Amniotic stem cell (primary cell): Measurements from ENCODE around the gene IL9R.
"Not testable (repeated sequence)": the region's sequence is repeated elsewhere in the genome, so short reads cannot be mapped to it uniquely, and the experiment has no call there.

Experiments used
- DNase-seq: peaks from one replicate; lab custom pipeline; 2025; lab: John Stamatoyannopoulos, UW

The IL9R gene

DNA sequence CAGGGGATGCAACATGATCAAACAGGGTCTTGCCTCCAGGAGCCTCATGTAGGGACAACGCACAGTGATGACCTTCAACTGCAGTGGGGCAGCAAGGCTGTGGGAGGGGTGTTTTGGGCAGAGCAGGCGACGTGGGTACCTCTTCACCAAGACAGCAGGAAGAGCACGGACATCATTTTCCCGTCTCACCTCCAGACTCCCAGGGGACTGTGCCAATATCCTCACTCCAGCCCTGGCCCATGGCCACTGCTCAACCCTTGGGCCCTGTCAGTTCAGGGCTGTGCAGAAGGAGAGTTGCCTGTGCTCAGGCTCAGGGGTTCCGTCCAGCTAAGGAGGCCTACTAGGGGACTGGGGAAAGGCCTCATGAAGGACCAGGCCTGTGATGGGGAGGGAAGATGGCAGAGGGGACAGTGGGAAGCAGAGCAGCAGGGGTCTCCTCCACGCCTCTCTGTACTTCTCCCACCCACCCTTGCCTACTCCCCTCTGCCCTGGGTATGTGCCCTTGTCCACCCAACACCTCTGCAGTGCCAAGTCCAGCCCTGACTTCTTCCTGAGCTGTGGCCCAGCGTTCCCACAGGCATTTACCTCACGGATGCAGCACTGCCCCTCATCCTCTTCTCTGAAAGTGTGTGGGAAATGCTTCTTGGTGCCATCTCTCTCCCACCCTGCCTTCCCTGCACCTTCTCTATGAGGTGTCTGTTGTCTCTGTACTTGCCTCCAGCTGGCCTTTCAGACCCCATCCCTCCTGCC lies 1.4 kb downstream of the IL9R start:
- no peak for DNase-seq

GRCh38 chrX:155999751-156000150 lies 2.3 kb downstream of the IL9R start:
- DNase-seq, result not testable (repeated sequence)

DNA sequence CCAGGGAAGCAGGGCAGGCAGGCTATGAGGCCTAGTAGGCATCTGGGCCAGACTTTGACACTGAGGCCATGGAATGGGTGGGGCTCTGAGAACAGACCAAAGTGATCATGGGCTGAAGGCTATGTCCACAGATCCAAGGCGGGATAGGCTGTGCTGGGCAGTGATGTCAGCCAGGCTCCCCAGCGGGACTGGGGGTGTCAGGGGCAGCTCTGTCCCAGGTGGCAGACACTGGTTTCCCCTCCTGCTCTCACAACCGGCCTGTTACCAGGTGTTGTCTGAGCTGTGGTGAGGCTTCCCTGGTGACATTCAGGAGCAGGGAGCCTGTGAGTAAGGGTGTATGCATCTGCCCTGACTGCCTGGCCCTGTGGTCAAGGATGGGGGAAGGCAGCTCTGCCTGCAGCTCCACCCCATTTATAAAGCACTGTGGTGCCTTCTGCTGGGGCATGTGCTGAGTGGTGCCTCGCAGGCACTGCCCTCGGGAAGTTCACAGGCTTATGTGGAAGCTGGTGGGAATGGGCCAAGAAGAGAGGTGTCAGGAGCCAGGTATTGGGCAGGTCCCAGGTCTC lies 2.9 kb downstream of the IL9R start:
- DNase-seq, result no peak

- no peak for DNase-seq
These were observed 3.6 kb downstream of the IL9R start for GRCh38 chrX:156001001-156001666.

DNA sequence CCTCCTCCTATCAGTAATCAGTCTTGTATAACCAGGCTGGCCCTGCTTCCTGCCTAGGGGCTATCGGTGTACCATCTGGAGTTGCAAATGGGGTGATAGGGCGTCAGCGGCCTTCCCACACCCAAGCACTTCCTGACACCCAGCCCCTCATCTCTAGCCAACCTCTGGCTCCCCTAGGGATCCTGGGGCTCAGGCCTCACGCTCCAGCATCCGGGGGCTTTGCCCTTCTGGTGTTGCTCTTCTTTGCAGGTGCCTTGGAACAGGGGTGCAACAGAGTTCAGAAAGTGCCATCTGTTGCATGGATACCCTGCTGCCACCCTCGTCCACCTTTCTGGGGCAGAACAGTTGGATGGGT lies 4.1 kb downstream of the IL9R start:
- no peak for DNase-seq

GRCh38 chrX:156002507-156002906 lies 5.0 kb downstream of the IL9R start:
- no peak for DNase-seq

- DNase-seq, result no peak
These were observed 6.1 kb downstream of the IL9R start for GRCh38 chrX:156003486-156004185.

DNA sequence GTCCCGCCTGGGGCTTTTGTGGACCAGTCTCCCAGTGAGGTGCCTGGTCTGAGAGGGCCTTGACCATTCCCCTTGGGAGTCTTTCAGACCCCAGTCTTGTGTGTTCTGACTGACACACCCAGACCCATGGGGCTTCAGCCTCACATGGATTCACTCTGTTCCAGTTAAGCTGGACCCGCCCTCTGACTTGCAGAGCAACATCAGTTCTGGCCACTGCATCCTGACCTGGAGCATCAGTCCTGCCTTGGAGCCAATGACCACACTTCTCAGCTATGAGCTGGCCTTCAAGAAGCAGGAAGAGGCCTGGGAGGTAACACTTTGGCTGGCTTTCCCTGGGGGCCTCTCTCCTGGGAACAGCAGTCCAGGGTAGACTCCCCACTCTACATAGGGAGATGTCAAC lies 6.8 kb downstream of the IL9R start:
- DNase-seq, result no peak

DNA sequence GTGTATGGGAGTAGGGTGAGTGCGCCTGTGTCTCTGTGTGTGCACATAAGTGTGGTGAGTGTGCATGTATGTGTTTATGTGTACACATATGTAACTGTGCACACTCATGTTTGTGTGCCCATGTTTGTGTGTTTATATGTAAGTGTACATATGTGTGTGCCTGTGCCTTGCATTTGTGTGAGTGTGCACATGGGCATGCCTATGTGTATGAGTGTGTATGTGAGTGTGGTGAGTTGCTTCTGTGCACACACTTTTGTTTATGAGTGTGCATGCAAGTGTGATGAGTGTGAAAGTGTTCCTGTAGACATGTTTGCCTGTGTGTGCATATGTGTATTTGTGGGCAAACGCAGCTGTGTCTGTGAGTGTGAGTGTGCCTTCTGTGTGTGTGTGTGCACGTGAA lies 7.2 kb downstream of the IL9R start:
- DNase-seq, result no peak

- no peak for DNase-seq
These were observed 7.6 kb downstream of the IL9R start for GRCh38 chrX:156005144-156005543.

DNA sequence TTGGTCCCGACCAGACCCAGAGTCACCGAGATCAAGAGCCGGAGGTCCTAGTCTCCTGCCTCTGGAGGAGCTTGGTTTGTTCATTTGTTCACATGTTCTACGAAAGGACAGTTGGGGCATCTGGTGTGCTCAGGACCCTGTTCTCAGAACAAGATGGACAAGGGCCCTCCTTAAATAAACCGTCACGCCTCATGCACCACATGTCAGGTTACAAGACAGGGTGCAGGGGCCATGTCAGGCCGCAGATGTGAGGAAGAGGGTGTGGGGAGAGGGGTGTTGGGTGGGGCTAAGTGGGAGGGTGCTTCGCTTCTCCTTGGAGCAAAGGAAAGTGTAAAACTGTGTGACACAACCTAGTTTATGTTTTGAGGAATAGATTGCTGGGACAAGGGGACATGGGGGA lies 9.0 kb downstream of the IL9R start:
- not testable (repeated sequence) for DNase-seq

GRCh38 chrX:156008379-156008778 lies 10.9 kb downstream of the IL9R start:
- not testable (repeated sequence) for DNase-seq

DNA sequence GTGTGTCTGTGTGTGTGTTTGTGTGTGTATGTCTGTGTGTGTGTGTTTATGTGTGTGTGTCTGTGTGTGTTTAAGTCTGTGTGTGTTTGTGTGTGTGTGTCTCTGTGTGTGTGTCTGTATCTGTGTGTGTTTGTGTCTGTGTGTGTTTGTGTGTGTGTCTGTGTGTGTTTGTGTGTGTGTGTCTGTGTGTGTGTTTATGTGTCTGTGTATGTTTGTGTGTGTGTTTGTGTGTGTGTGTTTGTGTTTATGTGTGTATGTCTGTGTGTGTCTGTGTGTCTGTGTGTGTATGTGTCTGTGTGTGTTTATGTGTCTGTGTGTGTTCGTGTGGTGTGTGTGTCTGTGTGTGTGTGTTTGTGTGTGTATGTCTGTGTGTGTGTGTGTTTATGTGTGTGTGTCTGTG lies 11.4 kb downstream of the IL9R start:
- no peak for DNase-seq

- not testable (repeated sequence) for DNase-seq
These were observed 12.2 kb downstream of the IL9R start for GRCh38 chrX:156009691-156010090.

DNA sequence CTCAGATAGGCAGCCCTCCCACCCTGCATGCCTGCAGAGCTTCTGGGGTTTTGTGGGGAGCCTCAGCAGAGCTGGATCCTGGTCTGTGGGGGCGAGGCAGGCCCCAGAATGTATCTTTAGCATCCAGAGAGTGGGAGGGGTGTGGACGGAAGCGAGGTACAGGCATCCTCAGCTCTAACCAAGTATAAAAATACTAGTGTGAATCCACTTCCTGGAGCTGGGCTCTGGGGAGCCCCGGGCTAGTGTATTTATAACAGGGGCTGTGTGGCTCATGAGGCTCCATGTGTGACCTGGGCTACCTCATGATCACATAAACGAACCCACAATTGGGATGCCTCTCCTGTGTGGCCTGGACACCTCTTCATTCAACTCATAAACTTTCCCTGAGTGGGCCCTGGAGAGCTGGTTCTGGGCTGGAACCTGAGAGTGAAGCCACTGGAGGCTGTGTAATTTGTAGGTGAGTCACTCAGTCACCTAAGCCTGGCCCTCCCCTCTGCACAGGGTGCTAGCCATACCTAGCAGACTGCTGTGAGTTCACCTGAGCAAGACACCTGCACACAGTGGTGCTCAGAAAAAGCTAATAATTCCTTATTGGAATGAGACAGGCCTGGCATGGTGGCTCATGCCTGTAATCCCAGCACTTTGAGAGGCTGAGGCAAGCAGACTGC lies 15.9 kb downstream of the IL9R start:
- DNase-seq, result not testable (repeated sequence)

DNA sequence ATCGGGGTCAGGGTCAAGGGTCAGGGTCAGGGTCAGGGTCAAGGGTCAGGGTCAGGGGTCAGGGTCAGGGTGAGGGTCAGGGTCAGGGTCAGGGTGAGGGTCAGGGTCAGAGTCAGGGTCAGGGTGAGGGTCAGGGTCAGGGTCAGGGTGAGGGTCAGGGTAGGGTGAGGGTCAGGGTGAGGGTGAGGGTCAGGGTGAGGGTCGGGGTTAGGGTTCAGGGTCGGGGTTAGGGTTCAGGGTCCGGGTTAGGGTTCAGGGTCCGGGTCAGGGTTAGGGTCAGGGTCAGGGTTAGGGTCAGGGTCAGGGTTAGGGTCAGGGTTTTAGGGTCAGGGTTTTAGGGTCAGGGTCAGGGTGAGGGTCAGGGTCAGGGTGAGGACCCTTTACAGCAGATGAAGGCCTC lies 22.4 kb downstream of the IL9R start:
- DNase-seq, result not testable (repeated sequence)

GRCh38 chrX:156023002-156023401 lies 25.5 kb downstream of the IL9R start:
- DNase-seq, result not testable (repeated sequence)

- DNase-seq, result not testable (repeated sequence)
These were observed 27.5 kb downstream of the IL9R start for GRCh38 chrX:156024949-156025492.

DNA sequence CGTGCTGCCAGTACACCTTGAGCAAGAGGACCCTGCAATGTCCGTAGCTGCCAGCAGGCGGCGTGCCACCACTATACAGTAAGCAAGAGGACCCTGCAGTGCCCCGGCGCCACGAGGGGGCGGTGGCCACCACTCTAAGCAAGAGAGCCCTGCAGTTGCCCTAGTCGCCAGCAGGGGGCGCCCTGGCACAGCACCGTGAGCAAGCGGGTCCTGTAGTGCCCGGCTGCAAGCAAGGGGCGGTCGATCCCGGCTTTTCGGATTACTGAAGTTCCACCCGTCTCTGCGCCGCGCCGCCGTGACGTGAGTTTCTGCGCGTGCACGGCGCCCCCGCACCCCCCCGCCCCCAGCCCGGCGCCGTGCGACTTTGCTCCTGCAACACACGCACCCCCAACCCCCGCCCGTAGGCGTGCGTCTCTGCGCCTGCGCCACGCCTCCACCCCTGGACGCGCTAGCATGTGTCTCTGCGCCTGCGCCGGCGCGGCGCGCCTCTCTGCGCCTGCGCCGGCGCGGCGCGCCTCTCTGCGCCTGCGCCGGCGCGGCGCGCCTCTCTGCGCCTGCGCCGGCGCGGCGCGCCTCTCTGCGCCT lies 31.2 kb downstream of the IL9R start:
- not testable (repeated sequence) for DNase-seq

DNA sequence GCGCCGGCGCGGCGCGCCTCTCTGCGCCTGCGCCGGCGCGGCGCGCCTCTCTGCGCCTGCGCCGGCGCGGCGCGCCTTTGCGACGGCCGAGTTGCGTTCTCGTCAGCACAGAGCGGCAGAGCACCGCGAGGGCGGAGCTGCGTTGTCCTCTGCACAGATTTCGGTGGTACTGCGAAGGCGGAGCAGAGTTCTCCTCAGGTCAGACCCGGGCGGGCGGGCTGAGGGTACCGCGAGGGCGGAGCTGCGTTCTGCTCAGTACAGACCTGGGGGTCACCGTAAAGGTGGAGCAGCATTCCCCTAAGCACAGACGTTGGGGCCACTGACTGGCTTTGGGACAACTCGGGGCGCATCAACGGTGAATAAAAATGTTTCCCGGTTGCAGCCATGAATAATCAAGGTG lies 31.8 kb downstream of the IL9R start:
- DNase-seq, result not testable (repeated sequence)

GRCh38 chrX:156029707-156030442 lies 32.4 kb downstream of the IL9R start:
- DNase-seq, result not testable (repeated sequence)
